GM10266 (cell line): Measurements from ENCODE around the gene ZYX.

Experiments used
- DNase-seq: peaks from one replicate; pipeline ENCODE4 v3.0.0; 2012; ENCODE audit errors: extremely low spot score
- CTCF ChIP-seq: IDR thresholded peaks from 2 replicates; pipeline ENCODE4 v1.5.1; 2012; ENCODE audit warnings: mild to moderate bottlenecking, low read depth; ENCODE audit not compliant: control insufficient read depth, insufficient read depth; ENCODE audit errors: missing control alignments

Gene ZYX

DNA sequence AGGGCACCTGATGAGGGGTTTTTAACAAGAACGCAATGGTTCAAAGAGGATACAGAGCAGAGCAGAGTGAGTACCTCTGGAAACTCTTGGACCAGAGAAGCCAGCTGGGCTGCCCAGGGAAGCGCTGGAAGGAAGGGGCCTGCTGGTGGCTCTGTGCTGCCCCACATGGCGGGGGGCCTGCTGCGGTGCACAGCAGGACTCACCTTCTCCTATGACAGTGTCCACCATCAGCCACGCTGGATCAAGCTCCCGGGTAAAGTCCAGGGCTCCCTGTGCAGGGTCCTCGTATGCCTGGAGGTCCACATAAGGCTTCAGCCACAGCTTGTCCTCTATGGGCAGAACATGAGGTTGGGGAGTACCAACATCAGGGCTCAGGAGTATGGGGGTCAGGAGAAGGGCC lies 15.0 kb downstream of the ZYX start:
- DNase-seq = no peak

GRCh38 chr7:143396625-143397556 lies 15.7 kb downstream of the ZYX start:
- TF ChIP-seq CTCF = no peak
- DNase-seq = no peak

More for the DNA sequence above, 15.0 kb downstream of the ZYX start:
- no peak for TF ChIP-seq CTCF

- TF ChIP-seq CTCF = no peak
- no peak for DNase-seq
Measured at GRCh38 chr7:143397710-143398530, 16.8 kb downstream of the ZYX start.

DNA sequence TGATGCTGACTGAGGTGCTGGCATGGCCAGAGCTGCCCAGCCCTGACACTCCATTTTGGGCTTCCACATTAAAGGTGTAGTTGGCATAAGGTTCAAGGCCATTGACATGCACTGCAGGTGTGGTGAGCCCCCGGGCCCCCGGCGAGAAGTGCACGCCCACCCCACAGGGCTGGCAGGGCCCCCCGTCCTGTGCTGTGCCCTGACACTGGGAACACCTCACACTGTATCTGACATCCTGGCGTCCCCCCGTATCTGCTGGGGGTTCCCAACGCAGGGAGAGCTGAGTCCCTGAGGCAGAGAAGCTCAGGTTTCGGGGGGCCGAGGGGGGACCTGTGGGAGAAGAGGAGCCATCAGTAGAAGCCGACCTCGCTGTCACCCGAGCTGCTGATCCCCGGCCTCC lies 17.5 kb downstream of the ZYX start:
- no peak for TF ChIP-seq CTCF
- no peak for DNase-seq

- DNase-seq = no peak
- no peak for TF ChIP-seq CTCF
Measured at GRCh38 chr7:143399151-143399550, 18.0 kb downstream of the ZYX start.

- DNase-seq = no peak
- no peak for TF ChIP-seq CTCF
Measured at GRCh38 chr7:143399642-143400041, 18.5 kb downstream of the ZYX start.
